K562 (cell line): ENCODE results near the gene ACTR1B. TPM values are rescaled to one million over a fixed set of nuclear protein-coding genes. Genes with fewer than 3 reads are reported as not detected.

Experiments
- DEAF1 ChIP-seq: fragments of 450-650 bp; formaldehyde crosslinking; IDR thresholded peaks from 2 replicates; pipeline ENCODE4 v1.4.0; 2020; ENCODE audit warnings: mild to moderate bottlenecking, moderate library complexity
- ELF1 ChIP-seq: fragments of 200-800 bp; sonication (Bioruptor generic); IDR thresholded peaks from 2 replicates; pipeline ENCODE4 v1.6.1; 2016; ENCODE audit warnings: missing genetic modification characterization, missing compliant biosample characterization
- ETS1 ChIP-seq: conservative IDR thresholded peaks from 2 replicates; pipeline ENCODE4 v1.6.1; 2011; ENCODE audit warnings: low read depth, mild to moderate bottlenecking, low read length; ENCODE audit not compliant: control insufficient read depth
- GTF2F1 ChIP-seq: IDR thresholded peaks from 2 replicates; pipeline ENCODE4 v1.6.1; 2011; ENCODE audit warnings: low read depth, low read length, improper control_type of control experiment
- HBP1 ChIP-seq: fragments of 450-650 bp; formaldehyde crosslinking; IDR thresholded peaks from 2 replicates; pipeline ENCODE4 v1.4.0; 2022; ENCODE audit warnings: missing genetic modification characterization
- KLF13 ChIP-seq: fragments of 450-650 bp; IDR thresholded peaks from 2 replicates; pipeline ENCODE4 v1.6.1; 2016; ENCODE audit warnings: missing genetic modification characterization, low read depth, mild to moderate bottlenecking, missing compliant biosample characterization, moderate library complexity, borderline replicate concordance
- MTA3 ChIP-seq: fragments of 450-650 bp; formaldehyde crosslinking; IDR thresholded peaks from 2 replicates; pipeline ENCODE4 v1.6.1; 2017; ENCODE audit warnings: mild to moderate bottlenecking, borderline replicate concordance
- TAF1 ChIP-seq: IDR thresholded peaks from 2 replicates; pipeline ENCODE4 v1.6.1; 2011; ENCODE audit warnings: mild to moderate bottlenecking, low read length, moderate library complexity; ENCODE audit not compliant: insufficient read depth, control insufficient read depth, severe bottlenecking; ENCODE audit errors: extremely low read depth
- ZNF561 ChIP-seq: fragments of 450-650 bp; formaldehyde crosslinking; conservative IDR thresholded peaks from 2 replicates; pipeline ENCODE4 v1.4.0; 2020; ENCODE audit warnings: mild to moderate bottlenecking, moderate library complexity
- ZSCAN32 ChIP-seq: fragments of 450-650 bp; formaldehyde crosslinking; IDR thresholded peaks from 2 replicates; pipeline ENCODE4 v1.4.0; 2020; ENCODE audit warnings: mild to moderate bottlenecking, moderate library complexity
- polyA plus RNA-seq, 8 experiments: library from polyadenylated mRNA; depleted of rRNA in 4 of 8; stranded (reverse) in 5 of 8; unstranded in 3 of 8; fragments of >200 nt; fragmentation: Nextera tagmentation in 2 of 8; fragmentation: Illumina TruSeq in 1 of 8; extraction: Ambion mirVana in 2 of 8; extraction: Trizol in 1 of 8; gene quantifications; 2 replicates each; pipeline versions ENCODE4 v1.2.1 to v1.2.3, GENCODE V29; 2011 to 2014; ENCODE audit warnings: inconsistent platforms in 1 of 8, missing spikeins in 1 of 8
- total RNA-seq, 7 experiments: library from RNA; depleted of rRNA in 6 of 7; stranded (reverse); fragments of >200 nt in 6 of 7; fragmentation: Illumina TruSeq in 2 of 7; extraction: Trizol in 2 of 7; gene quantifications; 2 replicates each; pipeline versions ENCODE4 v1.2.1 to v1.2.3, GENCODE V29; 2011 to 2021; ENCODE audit warnings: low replicate concordance in 1 of 7
- TF ChIP-seq, protein P1 (sequence below): fragments of 450-650 bp; IDR thresholded peaks from 2 replicates; pipeline ENCODE4 v1.6.1; 2016; ENCODE audit warnings: borderline replicate concordance
- TF ChIP-seq, protein P2 (sequence below): fragments of 450-650 bp; IDR thresholded peaks from 2 replicates; pipeline ENCODE4 v1.7.1; 2018; ENCODE audit warnings: mild to moderate bottlenecking, low read depth; ENCODE audit not compliant: partially characterized antibody
- TF ChIP-seq, protein P3 (sequence below): fragments of 250-450 bp; sonication (Bioruptor Pico); IDR thresholded peaks from 2 replicates; pipeline ENCODE4 v1.8.0; 2021; ENCODE audit warnings: mild to moderate bottlenecking, moderate library complexity

The ACTR1B gene
- total and polyA plus RNA-seq, 9 of the 15 experiments (the other 6 are each of a cell fraction or from before 2014, with no cell fraction given), result 0.49 to 42.3 (median 22.5) TPM

DNA sequence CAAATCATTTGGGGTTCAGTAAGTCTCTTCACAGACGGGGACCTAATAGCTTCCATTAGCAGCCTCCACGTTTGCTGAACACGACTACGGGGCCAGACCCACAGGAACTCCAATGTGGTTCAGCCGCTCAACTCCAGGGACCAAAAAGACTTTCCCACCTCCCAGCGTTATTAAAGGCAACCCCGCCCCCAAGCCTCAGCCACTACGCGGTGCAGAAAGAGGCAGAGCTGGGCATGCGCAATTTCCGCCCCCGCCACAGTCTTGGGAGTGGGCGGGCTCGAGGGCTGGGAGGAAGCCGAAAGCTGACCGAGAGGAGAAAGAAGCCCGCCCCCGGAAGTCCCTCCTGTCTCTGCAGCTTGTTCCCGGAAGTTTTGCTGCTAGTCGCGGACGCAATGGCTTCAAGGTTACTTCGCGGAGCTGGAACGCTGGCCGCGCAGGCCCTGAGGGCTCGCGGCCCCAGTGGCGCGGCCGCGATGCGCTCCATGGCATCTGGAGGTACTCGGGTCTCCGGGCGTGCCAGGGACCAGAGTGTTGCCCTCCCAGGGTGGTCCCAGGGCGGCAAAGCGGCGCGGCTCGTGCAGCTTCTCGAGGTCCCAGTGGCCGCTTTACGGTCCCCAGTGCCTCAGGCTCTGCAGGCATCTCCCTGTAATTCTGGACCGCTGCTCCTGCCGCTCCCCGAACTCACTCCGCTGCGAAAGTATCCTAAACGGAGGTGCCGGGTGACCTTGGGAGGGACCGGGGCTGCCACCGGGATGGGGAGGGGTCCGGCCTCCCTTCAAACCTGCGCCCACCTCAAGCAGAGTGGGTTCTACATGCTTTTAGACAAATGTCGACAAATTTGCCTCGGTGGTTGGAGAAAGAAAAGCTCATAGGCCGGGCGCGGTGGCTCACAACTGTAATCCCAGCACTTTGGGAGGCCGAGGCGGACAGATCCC is 17.9 kb downstream of the ACTR1B start, which contains the start of gene COX5B (continued):
- peak; percentile 66; the same call in 1 of the 2 replicates for TF ChIP-seq KLF13 (tag)
- TF ChIP-seq ETS1, result peak; percentile 79; the same call in 1 of the 2 replicates
- TF ChIP-seq, protein P1, sequence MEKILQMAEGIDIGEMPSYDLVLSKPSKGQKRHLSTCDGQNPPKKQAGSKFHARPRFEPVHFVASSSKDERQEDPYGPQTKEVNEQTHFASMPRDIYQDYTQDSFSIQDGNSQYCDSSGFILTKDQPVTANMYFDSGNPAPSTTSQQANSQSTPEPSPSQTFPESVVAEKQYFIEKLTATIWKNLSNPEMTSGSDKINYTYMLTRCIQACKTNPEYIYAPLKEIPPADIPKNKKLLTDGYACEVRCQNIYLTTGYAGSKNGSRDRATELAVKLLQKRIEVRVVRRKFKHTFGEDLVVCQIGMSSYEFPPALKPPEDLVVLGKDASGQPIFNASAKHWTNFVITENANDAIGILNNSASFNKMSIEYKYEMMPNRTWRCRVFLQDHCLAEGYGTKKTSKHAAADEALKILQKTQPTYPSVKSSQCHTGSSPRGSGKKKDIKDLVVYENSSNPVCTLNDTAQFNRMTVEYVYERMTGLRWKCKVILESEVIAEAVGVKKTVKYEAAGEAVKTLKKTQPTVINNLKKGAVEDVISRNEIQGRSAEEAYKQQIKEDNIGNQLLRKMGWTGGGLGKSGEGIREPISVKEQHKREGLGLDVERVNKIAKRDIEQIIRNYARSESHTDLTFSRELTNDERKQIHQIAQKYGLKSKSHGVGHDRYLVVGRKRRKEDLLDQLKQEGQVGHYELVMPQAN, result peak; percentile 60
- TF ChIP-seq DEAF1 (CRISPR knock-in tag), result no peak
- peak; percentile 80 for TF ChIP-seq MTA3
- TF ChIP-seq ZSCAN32, result no peak
- TF ChIP-seq GTF2F1, result peak; percentile 87
- TF ChIP-seq, protein P2, sequence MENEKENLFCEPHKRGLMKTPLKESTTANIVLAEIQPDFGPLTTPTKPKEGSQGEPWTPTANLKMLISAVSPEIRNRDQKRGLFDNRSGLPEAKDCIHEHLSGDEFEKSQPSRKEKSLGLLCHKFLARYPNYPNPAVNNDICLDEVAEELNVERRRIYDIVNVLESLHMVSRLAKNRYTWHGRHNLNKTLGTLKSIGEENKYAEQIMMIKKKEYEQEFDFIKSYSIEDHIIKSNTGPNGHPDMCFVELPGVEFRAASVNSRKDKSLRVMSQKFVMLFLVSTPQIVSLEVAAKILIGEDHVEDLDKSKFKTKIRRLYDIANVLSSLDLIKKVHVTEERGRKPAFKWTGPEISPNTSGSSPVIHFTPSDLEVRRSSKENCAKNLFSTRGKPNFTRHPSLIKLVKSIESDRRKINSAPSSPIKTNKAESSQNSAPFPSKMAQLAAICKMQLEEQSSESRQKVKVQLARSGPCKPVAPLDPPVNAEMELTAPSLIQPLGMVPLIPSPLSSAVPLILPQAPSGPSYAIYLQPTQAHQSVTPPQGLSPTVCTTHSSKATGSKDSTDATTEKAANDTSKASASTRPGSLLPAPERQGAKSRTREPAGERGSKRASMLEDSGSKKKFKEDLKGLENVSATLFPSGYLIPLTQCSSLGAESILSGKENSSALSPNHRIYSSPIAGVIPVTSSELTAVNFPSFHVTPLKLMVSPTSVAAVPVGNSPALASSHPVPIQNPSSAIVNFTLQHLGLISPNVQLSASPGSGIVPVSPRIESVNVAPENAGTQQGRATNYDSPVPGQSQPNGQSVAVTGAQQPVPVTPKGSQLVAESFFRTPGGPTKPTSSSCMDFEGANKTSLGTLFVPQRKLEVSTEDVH, result peak; percentile 75
- peak; percentile 92 for TF ChIP-seq ELF1 (tag)
- TF ChIP-seq HBP1 (CRISPR knock-in tag), result no peak
- TF ChIP-seq TAF1, result peak; percentile 99
- TF ChIP-seq, protein P3, sequence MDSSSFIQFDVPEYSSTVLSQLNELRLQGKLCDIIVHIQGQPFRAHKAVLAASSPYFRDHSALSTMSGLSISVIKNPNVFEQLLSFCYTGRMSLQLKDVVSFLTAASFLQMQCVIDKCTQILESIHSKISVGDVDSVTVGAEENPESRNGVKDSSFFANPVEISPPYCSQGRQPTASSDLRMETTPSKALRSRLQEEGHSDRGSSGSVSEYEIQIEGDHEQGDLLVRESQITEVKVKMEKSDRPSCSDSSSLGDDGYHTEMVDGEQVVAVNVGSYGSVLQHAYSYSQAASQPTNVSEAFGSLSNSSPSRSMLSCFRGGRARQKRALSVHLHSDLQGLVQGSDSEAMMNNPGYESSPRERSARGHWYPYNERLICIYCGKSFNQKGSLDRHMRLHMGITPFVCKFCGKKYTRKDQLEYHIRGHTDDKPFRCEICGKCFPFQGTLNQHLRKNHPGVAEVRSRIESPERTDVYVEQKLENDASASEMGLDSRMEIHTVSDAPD (CRISPR knock-in tag), result no peak
- TF ChIP-seq ZNF561 (CRISPR knock-in tag), result no peak
